Stimulated activated CD8-positive, alpha-beta memory T cell treated with anti-CD3 and anti-CD28 coated beads, Interleukin-15, amount 100 ng/mL, for 24 hours (primary cell): ENCODE data around the gene FHOD1.

Experiments
- DNase-seq: peaks from one replicate; pipeline ENCODE4 v3.0.0-alpha.2; 2020; ENCODE audit warnings: low read depth

The FHOD1 gene

GRCh38 chr16:67190448-67191399 lies 56.6 kb downstream of the FHOD1 start:
- DNase-seq: no peak

GRCh38 chr16:67190041-67190440 lies 57.2 kb downstream of the FHOD1 start, which contains the start of gene EXOC3L1:
EXOC3L1 (minus strand) TSS chr16:67190136; CDS start chr16:67189676, 460 bp downstream.
- DNase-seq: no peak

- DNase-seq: no peak
Observed at GRCh38 chr16:67188798-67189197, 58.5 kb downstream of the FHOD1 start.

- DNase-seq: no peak
Observed at GRCh38 chr16:67188323-67188722, 59.0 kb downstream of the FHOD1 start.

- DNase-seq: no peak
Observed at GRCh38 chr16:67187175-67187890, 59.9 kb downstream of the FHOD1 start.

GRCh38 chr16:67186550-67186950 lies 60.7 kb downstream of the FHOD1 start:
- no peak for DNase-seq

- DNase-seq: no peak
Observed at GRCh38 chr16:67185651-67186134, 61.6 kb downstream of the FHOD1 start.

GRCh38 chr16:67184995-67185650 lies 62.2 kb downstream of the FHOD1 start:
- DNase-seq: peak; percentile 71

GRCh38 chr16:67184453-67184994 lies 62.8 kb downstream of the FHOD1 start:
- no peak for DNase-seq

- DNase-seq: peak; percentile 82
Observed at GRCh38 chr16:67183627-67184452, 63.4 kb downstream of the FHOD1 start, which contains the start of gene MATCAP1. MATCAP1 (minus strand) TSS chr16:67183963; CDS start chr16:67180610, 3,353 bp downstream.

GRCh38 chr16:67183284-67183626 lies 64.0 kb downstream of the FHOD1 start:
- DNase-seq: no peak

GRCh38 chr16:67182288-67182687 lies 65.0 kb downstream of the FHOD1 start:
- DNase-seq: no peak

GRCh38 chr16:67181346-67181745 lies 65.9 kb downstream of the FHOD1 start:
- DNase-seq: no peak

GRCh38 chr16:67180166-67180565 lies 67.1 kb downstream of the FHOD1 start:
- no peak for DNase-seq

- no peak for DNase-seq
Observed at GRCh38 chr16:67179421-67180080, 67.7 kb downstream of the FHOD1 start.
